Prostate gland (tissue), 2 donors: ENCODE results near the gene CACNA1F. TPM values are rescaled to one million over a fixed set of nuclear protein-coding genes. Genes with fewer than 3 reads are reported as not detected.

Experiments
- DNase-seq: peaks from one replicate; pipeline ENCODE4 v3.0.0-alpha.2; 2019; ENCODE audit warnings: low spot score
- H3K27ac ChIP-seq, 2 donors: fragments of 200-600 bp; sonication (generic); 2 replicates each; pipeline ENCODE4 v1.5.1; 2017 to 2019
- H3K27me3 ChIP-seq: fragments of 200-600 bp; sonication (generic); replicated peaks from 2 replicates; pipeline ENCODE4 v1.5.1; 2019; ENCODE audit not compliant: insufficient read depth
- H3K36me3 ChIP-seq, 2 donors: fragments of 200-600 bp; sonication (generic); 1 replicate in 1 of 2; 2 replicates in 1 of 2; pipeline versions ENCODE4 v1.5.1 to v1.8.1; 2017 to 2019
- H3K4me1 ChIP-seq: fragments of 200-600 bp; sonication (generic); replicated peaks from 2 replicates; pipeline ENCODE4 v1.5.1; 2019
- H3K4me3 ChIP-seq, 2 donors: fragments of 200-600 bp; sonication (generic); 2 replicates each; pipeline ENCODE4 v1.5.1; 2017 to 2019
- H3K9me3 ChIP-seq: fragments of 200-600 bp; sonication (generic); 2 replicates; pipeline ENCODE4 v1.5.1; 2017
- POLR2A ChIP-seq: fragments of 450-650 bp; IDR thresholded peaks from one replicate; pipeline ENCODE4 v1.6.1; 2016; ENCODE audit warnings: antibody characterized with exemption, mild to moderate bottlenecking
- POLR2AphosphoS5 ChIP-seq: sonication (generic); formaldehyde crosslinking; IDR thresholded peaks from one replicate; pipeline ENCODE4 v1.6.1; 2017; ENCODE audit warnings: antibody characterized with exemption
- WGBS: methylation state at CpG from one replicate; pipeline ENCODE4 v1.1.5; 2018; 5-methylcytosine and 5-hydroxymethylcytosine counted together
- intact Hi-C: fragments of 100-400 bp; cut with DNase I; formaldehyde crosslinking; loops from one replicate; pipeline ENCODE4 v1.14.2; 2022
- total RNA-seq, 2 donors: library from RNA; depleted of rRNA; stranded (reverse); fragments of >200 nt; gene quantifications; one replicate each; pipeline ENCODE4 v1.1.0, GENCODE V29; 2016
- TF ChIP-seq, protein P1 (sequence below), 4 experiments: fragments of 200-600 bp in 2 of 4; fragments of 450-650 bp in 2 of 4; sonication (generic) in 2 of 4; IDR thresholded peaks; 1 replicate in 3 of 4; 2 replicates in 1 of 4; pipeline ENCODE4 v1.5.1; 2016 to 2019; ENCODE audit warnings: antibody characterized with exemption in 4 of 4, mild to moderate bottlenecking in 2 of 4, moderate library complexity in 2 of 4

CACNA1F gene
- total RNA-seq, 2 donors from 2014 or later: 0.17 TPM; not detected in 1

DNA sequence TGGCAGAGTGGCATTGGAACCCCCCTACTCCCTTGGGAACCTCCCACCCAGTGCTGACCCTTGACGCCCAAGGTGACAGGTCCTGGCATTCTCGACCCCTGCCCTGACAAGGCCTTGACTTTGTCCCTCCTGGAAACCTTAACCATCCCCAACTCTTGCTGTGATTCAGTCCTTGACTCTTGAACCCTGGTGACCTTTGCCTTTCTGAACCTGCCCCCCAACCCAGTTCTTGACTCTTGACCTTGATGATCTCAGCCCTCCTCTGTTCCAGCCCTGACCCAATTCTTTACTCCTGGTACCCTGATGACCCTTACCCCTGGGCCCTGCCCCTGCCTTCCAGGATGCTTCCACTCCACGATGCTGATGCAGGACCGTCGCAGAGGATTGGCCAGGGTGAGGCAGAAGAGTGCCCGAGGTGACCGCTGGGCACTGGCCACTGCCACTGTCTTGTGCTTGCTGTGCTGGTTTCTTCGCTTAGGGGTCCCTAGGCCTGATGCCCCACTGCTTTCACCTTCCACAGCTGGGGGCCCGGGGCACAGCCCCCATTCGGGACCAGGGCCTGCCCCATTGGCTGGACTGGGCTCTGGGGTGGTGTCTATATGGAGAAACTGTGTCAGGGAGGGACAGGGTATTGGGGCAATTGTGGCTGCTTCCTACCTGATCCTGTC lies 1.7 kb downstream of the CACNA1F start:
- Histone ChIP-seq H3K27me3 (no peaks in the 10 kb centered on the region), H3K27ac (no peak overlapping the region), H3K9me3 (no peaks in the 10 kb centered on the region), H3K36me3 (no peaks in the 10 kb centered on the region), H3K4me3 (no peak overlapping the region), H3K4me1 (no peaks in the 10 kb centered on the region)
- WGBS: 95% methylated on average over 8 of the region's 10 CpGs
- DNase-seq: no peak
- no peak for TF ChIP-seq POLR2AphosphoS5
- intact Hi-C loops: no loop called here

DNA sequence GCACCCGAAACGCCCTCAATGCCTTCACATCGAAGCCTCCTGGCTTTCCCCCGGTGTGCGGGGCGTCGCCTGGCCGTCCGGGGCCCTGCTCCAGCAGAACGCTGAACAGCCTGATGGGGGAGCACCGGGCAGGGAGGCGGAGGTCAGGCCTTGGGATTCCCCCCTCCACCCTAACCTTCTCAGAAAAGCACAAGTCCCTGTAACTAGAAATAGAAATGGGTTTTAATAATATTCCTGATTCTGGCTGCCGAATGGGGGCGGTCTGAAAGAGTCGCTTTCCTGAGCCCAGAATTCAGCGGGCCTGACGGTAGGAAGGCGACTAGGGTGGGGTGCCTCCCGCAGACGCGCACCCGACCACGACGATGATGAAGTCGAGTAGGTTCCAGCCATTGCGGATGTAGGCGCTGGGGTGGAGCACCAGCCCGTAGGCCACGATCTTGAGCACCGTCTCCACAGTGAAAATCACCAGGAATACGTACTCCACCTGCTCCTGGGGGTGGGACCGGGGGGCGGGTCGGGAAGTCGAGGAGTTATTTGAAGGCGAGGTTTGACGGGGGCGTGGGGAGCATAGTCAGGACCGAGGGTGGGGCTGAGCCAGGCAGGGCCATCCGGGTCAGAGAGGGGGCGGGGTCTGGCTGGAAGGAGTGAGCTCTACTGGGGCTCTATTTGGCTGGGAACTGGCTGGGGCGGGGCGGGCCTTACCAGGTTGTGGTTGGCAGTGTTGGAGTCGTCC lies 2.5 kb downstream of the CACNA1F start:
- no peaks in the 10 kb centered on the region for H3K4me1 ChIP-seq

DNA sequence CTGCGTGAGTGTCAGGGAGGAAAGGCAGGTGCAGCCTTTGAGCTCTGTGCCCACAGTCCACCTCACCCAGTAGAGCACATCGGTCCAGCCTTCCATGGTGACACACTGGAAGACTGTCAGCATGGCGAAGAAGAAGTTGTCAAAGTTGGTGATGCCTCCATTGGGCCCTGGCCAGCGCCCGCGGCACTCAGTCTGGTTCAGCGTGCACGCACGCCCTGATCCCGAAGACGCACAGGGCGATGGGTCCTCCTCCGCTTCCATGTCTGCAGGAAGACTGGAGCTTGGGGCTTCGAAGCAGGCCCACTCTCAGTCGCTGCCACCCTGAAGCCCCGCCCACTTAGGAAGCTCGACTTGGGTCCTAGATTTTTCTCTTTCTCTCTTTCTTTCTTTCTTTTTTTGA lies 5.0 kb downstream of the CACNA1F start:
- Histone ChIP-seq H3K4me3 (no peak overlapping the region), H3K36me3 (no peaks in the 10 kb centered on the region), H3K27me3 (no peaks in the 10 kb centered on the region), H3K4me1 (no peaks in the 10 kb centered on the region), H3K27ac (no peak overlapping the region), H3K9me3 (no peaks in the 10 kb centered on the region)
- TF ChIP-seq POLR2AphosphoS5: no peak
- TF ChIP-seq, protein P1, sequence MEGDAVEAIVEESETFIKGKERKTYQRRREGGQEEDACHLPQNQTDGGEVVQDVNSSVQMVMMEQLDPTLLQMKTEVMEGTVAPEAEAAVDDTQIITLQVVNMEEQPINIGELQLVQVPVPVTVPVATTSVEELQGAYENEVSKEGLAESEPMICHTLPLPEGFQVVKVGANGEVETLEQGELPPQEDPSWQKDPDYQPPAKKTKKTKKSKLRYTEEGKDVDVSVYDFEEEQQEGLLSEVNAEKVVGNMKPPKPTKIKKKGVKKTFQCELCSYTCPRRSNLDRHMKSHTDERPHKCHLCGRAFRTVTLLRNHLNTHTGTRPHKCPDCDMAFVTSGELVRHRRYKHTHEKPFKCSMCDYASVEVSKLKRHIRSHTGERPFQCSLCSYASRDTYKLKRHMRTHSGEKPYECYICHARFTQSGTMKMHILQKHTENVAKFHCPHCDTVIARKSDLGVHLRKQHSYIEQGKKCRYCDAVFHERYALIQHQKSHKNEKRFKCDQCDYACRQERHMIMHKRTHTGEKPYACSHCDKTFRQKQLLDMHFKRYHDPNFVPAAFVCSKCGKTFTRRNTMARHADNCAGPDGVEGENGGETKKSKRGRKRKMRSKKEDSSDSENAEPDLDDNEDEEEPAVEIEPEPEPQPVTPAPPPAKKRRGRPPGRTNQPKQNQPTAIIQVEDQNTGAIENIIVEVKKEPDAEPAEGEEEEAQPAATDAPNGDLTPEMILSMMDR (IDR thresholded peaks at IDR 0.05): no peak
- TF ChIP-seq POLR2A: no peak
- intact Hi-C loops: no loop called here
- 86% methylated on average over 11 of the region's 17 CpGs for WGBS
- no peak for DNase-seq

More for the DNA sequence above, 2.5 kb downstream of the CACNA1F start:
- no peaks in the 10 kb centered on the region for H3K27me3 ChIP-seq
- 14% methylated on average over 38 of the region's 44 CpGs for WGBS
- no peaks in the 10 kb centered on the region for H3K36me3 ChIP-seq
- no peaks in the 10 kb centered on the region for H3K9me3 ChIP-seq
- TF ChIP-seq, protein P1 (IDR thresholded peaks at IDR 0.05): no peak
- no peak for TF ChIP-seq POLR2AphosphoS5
- no peak for TF ChIP-seq POLR2A
- no peak overlapping the region for H3K4me3 ChIP-seq
- intact Hi-C loops: no loop called here
- peak; percentile 4 for DNase-seq
- no peak overlapping the region for H3K27ac ChIP-seq

DNA sequence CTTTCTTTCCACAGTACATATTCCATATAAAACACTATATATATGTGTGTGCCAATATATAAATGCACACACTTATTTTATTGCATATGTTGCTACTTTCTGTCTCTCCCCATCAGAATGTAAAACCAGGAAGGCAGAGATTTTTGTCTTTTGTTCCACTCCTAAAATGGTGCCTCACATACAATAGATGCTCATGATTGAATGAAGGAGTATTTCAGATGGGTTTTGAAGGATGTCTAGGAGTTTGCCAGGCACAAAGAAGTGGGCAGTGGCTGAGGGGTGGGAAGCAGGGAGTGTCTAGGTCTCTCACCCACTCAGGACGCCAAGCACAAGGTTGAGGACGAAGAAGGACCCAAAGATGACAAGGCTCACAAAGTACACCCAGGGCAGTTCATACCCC lies 5.4 kb downstream of the CACNA1F start:
- 100% methylated on average over 1 of the region's 2 CpGs for WGBS
- intact Hi-C loops: no loop called here
- Histone ChIP-seq H3K27me3 (no peaks in the 10 kb centered on the region), H3K4me1 (no peaks in the 10 kb centered on the region), H3K9me3 (no peaks in the 10 kb centered on the region), H3K27ac (no peak overlapping the region), H3K36me3 (no peaks in the 10 kb centered on the region), H3K4me3 (no peak overlapping the region)
- DNase-seq: no peak
- TF ChIP-seq POLR2AphosphoS5 (no peak), POLR2A (no peak)
- TF ChIP-seq, protein P1 (IDR thresholded peaks at IDR 0.05): no peak

DNA sequence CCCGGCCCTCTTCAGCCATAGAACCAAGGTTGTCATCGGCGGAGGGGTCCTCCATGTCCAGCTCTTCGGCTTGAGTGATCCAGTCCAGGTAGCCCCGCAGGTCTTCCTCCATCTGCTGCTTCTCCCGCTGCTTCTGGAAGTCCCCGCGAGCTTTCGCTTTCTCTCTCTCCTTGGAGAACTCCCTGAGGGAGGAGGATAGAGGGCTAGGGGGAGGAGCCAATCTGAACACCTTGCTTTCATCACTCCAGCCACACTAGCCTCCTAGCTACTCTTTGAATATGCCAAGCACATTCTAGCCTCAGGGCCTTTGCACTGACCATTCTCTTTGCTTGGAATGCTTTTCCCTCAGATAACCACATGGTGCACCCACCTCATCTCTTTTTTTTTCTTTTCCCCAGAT lies 6.2 kb downstream of the CACNA1F start:
- WGBS: 92% methylated on average over 9 of the region's 9 CpGs

More for the DNA sequence above, 6.2 kb downstream of the CACNA1F start:
- no peak overlapping the region for H3K4me3 ChIP-seq
- intact Hi-C loops: no loop called here
- no peak overlapping the region for H3K27ac ChIP-seq
- DNase-seq: no peak
- TF ChIP-seq POLR2AphosphoS5: no peak
- TF ChIP-seq, protein P1 (IDR thresholded peaks at IDR 0.05): no peak
- TF ChIP-seq POLR2A: no peak
- no peaks in the 10 kb centered on the region for H3K4me1 ChIP-seq
- H3K27me3 ChIP-seq: no peaks in the 10 kb centered on the region
- no peaks in the 10 kb centered on the region for H3K36me3 ChIP-seq
- H3K9me3 ChIP-seq: no peaks in the 10 kb centered on the region
